ENCODE measurements around the gene SORT1. TPM values are rescaled to one million over a fixed set of nuclear protein-coding genes. Genes with fewer than 3 reads are reported as not detected.

SORT1 gene
- total RNA-seq, 2 donors from 2014 or later: 44.9 to 46.2 TPM

GRCh38 chr1:109347511-109347910 lies 50.2 kb downstream of the SORT1 start:
- H3K4me1 Mint-ChIP-seq: no peaks in the 10 kb centered on the region
- 95% methylated on average over 3 to 6 of the region's 6 CpGs for WGBS, 2 experiments (ENCODE audit: insufficient coverage in 1 of 2, insufficient read length in 1 of 2)
- DNase-seq: no peak
- H3K4me3 ChIP-seq (ENCODE audit: low read length): no peak overlapping the region
- H3K9me3 Mint-ChIP-seq: no peaks in the 10 kb centered on the region
- H3K4me1 ChIP-seq (ENCODE audit: control insufficient read depth, insufficient read depth, low read length): no peaks in the 10 kb centered on the region
- H3K27me3 Mint-ChIP-seq (ENCODE audit: insufficient read depth): no peaks in the 10 kb centered on the region
- no peak overlapping the region for H3K9ac ChIP-seq (ENCODE audit: extremely low read depth, low read length, poor library complexity, severe bottlenecking)
- H3K36me3 Mint-ChIP-seq (ENCODE audit: low read depth): peaks cover 36% of the 10 kb centered on the region
- H3K4me3 Mint-ChIP-seq: no peak overlapping the region
- H3K27ac ChIP-seq (ENCODE audit: low read depth, low read length): no peak overlapping the region
- no peaks in the 10 kb centered on the region for H3K9me3 ChIP-seq (ENCODE audit: control insufficient read depth, low read length)
- no peak for TF ChIP-seq CTCF (conservative IDR thresholded peaks at IDR 0.05)
- no peak overlapping the region for H3K27ac Mint-ChIP-seq
- peaks cover 46% of the 10 kb centered on the region for H3K36me3 ChIP-seq (ENCODE audit: control insufficient read depth, insufficient read depth, low read length)
- no peaks in the 10 kb centered on the region for H3K27me3 ChIP-seq (ENCODE audit: control insufficient read depth, insufficient read depth, low read length, poor library complexity, severe bottlenecking)

DNA sequence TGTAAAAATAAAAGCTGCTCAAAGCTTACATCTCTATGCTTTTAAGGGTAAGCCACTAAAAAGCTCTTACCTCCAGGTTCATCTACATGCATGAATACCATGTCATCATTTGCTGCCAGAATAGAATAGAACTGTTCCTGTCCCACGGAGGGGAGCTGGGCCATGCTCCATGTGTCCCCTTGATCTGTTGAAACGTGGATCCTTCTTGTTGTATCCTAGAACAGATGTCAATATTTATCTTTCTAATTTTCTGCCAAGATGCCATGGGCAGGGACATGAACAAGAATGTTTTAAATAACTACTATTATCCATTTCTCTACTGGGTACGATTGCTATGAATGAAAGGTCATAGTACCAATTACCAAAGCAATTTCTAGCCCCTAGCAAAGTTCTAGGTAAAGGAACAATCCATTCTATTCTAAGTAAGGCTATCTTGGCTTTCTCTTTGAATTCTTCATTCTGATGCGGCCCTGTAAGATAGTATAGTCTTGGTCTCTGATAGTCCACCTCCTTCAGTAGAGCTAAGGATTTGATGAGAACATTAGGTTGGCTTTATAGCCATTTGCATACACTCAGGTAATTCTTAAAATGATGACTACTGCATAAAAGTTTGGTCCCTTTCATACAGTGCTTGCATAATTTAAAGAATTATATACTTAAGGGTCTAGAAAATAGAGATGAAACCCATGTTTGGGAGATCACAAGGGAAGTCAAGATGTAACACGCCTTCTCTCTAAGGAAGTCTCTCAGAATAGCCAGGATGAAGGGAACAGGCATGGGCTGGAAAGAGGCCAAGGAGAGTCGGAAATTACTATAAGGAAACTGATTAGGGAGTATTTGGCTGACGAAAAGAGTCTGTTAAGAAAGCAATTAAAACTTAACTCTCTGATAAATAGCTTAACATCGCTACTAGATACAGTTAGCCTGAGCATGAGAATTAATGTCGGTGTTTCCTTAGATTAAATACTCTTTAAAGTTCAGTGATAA lies 55.5 kb downstream of the SORT1 start:
- no peak overlapping the region for H3K4me3 ChIP-seq (ENCODE audit: low read length)
- Mint-ChIP-seq H3K9me3 (no peaks in the 10 kb centered on the region), H3K27me3 (ENCODE audit: insufficient read depth) (no peaks in the 10 kb centered on the region), H3K4me1 (no peaks in the 10 kb centered on the region), H3K36me3 (ENCODE audit: low read depth) (peaks cover 55% of the 10 kb centered on the region), H3K27ac (no peak overlapping the region), H3K4me3 (no peak overlapping the region)
- no peak overlapping the region for H3K27ac ChIP-seq (ENCODE audit: low read depth, low read length)
- no peak for TF ChIP-seq CTCF (conservative IDR thresholded peaks at IDR 0.05)
- H3K27me3 ChIP-seq (ENCODE audit: control insufficient read depth, insufficient read depth, low read length, poor library complexity, severe bottlenecking): no peaks in the 10 kb centered on the region
- no peaks in the 10 kb centered on the region for H3K9me3 ChIP-seq (ENCODE audit: control insufficient read depth, low read length)
- H3K9ac ChIP-seq (ENCODE audit: extremely low read depth, low read length, poor library complexity, severe bottlenecking): no peak overlapping the region
- H3K4me1 ChIP-seq (ENCODE audit: control insufficient read depth, insufficient read depth, low read length): no peaks in the 10 kb centered on the region
- 91 to 97% methylated on average over 7 to 9 of the region's 9 CpGs for WGBS, 2 experiments (ENCODE audit: insufficient coverage in 1 of 2, insufficient read length in 1 of 2)
- peaks cover 59% of the 10 kb centered on the region for H3K36me3 ChIP-seq (ENCODE audit: control insufficient read depth, insufficient read depth, low read length)
- no peak for DNase-seq

DNA sequence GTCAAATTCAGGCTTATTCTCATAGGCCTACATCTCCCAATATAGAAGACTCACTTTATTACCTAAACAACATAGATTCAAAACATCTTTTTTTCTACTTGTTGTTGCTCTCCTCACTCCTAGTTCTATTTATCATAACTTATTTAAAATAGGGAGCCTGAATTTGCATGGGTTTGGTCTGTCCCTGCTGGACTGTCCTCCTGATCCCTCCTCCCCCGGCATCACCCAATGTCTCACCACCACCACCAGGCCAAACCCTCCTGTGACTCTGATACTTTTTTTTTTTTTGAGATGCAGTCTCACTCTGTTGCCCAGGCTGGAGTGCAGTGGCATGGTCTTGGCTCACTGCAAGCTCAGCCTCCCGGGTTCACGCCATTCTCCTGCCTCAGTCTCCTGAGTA lies 59.1 kb downstream of the SORT1 start:
- no peaks in the 10 kb centered on the region for H3K4me1 Mint-ChIP-seq
- H3K4me1 ChIP-seq (ENCODE audit: control insufficient read depth, insufficient read depth, low read length): no peaks in the 10 kb centered on the region
- peaks cover 58% of the 10 kb centered on the region for H3K36me3 Mint-ChIP-seq (ENCODE audit: low read depth)
- H3K9me3 Mint-ChIP-seq: no peaks in the 10 kb centered on the region
- H3K4me3 Mint-ChIP-seq: no peak overlapping the region
- no peak overlapping the region for H3K27ac ChIP-seq (ENCODE audit: low read depth, low read length)
- no peak for DNase-seq
- H3K4me3 ChIP-seq (ENCODE audit: low read length): no peak overlapping the region
- H3K27ac Mint-ChIP-seq: no peak overlapping the region
- no peak for TF ChIP-seq CTCF (conservative IDR thresholded peaks at IDR 0.05)
- H3K27me3 ChIP-seq (ENCODE audit: control insufficient read depth, insufficient read depth, low read length, poor library complexity, severe bottlenecking): no peaks in the 10 kb centered on the region
- H3K9me3 ChIP-seq (ENCODE audit: control insufficient read depth, low read length): no peaks in the 10 kb centered on the region
- no peak overlapping the region for H3K9ac ChIP-seq (ENCODE audit: extremely low read depth, low read length, poor library complexity, severe bottlenecking)
- no peaks in the 10 kb centered on the region for H3K27me3 Mint-ChIP-seq (ENCODE audit: insufficient read depth)
- peaks cover 65% of the 10 kb centered on the region for H3K36me3 ChIP-seq (ENCODE audit: control insufficient read depth, insufficient read depth, low read length)
- WGBS, 2 experiments (ENCODE audit: insufficient coverage in 1 of 2, insufficient read length in 1 of 2): 92% methylated on average over 3 of the region's 3 CpGs; no CpG with 5 or more reads in 1 of the 2 experiments

Measured in endodermal cell (in vitro differentiated cells).